Urinary bladder (tissue), 4 donors: Measurements from ENCODE around the gene FAM107B. TPM values are rescaled to one million over a fixed set of nuclear protein-coding genes. Genes with fewer than 3 reads are reported as not detected.

Experiments
- DNase-seq: peaks from one replicate; pipeline ENCODE4 v3.0.0-alpha.2; 2015; ENCODE audit errors: extremely low spot score
- H3K27ac ChIP-seq: one replicate; pipeline ENCODE4 v1.5.1; 2013; ENCODE audit warnings: low read depth, mild to moderate bottlenecking, moderate library complexity
- H3K36me3 ChIP-seq: one replicate; pipeline ENCODE4 v1.6.1; 2013; ENCODE audit warnings: mild to moderate bottlenecking, moderate library complexity; ENCODE audit not compliant: insufficient read depth
- H3K4me1 ChIP-seq: one replicate; pipeline ENCODE4 v1.6.1; 2013; ENCODE audit warnings: mild to moderate bottlenecking, moderate library complexity; ENCODE audit not compliant: insufficient read depth
- H3K4me3 ChIP-seq: one replicate; pipeline ENCODE4 v1.5.1; 2013; ENCODE audit warnings: low read depth, low read length
- WGBS: extraction: QIAGEN DNeasy Blood & Tissue Kit; methylation state at CpG from one replicate; pipeline ENCODE4 v1.1.7; 2013; 5-methylcytosine and 5-hydroxymethylcytosine counted together
- polyA plus RNA-seq: library from polyadenylated mRNA; stranded (reverse); fragments of 200-250 nt; gene quantifications from one replicate; pipeline ENCODE4 v1.2.3, GENCODE V29; 2013
- small RNA-seq: library from RNA; depleted of rRNA; stranded (forward); fragments of <200 nt; gene quantifications from one replicate; pipeline ENCODE3, GENCODE V24; 2014
- total RNA-seq: library from RNA; depleted of rRNA; stranded (reverse); fragments of >200 nt; gene quantifications from one replicate; pipeline ENCODE4 v1.2.3, GENCODE V29; 2014
- donor health status: healthy with polysubstance abuse.
- donor health status: healthy.

FAM107B gene
- total and polyA plus RNA-seq, 2 donors: 13.6 to 40.2 TPM

GRCh38 chr10:14481014-14481413 lies 293.7 kb downstream of the FAM107B start:
- no peak overlapping the region for H3K27ac ChIP-seq

GRCh38 chr10:14478604-14479003 lies 296.1 kb downstream of the FAM107B start:
- peaks cover 2% of the 10 kb centered on the region for H3K4me1 ChIP-seq
- no peaks in the 10 kb centered on the region for H3K36me3 ChIP-seq
- no peak for DNase-seq
- no peak overlapping the region for H3K4me3 ChIP-seq
- no peak overlapping the region for H3K27ac ChIP-seq
- WGBS: 28% methylated on average over 3 of the region's 3 CpGs

More at GRCh38 chr10:14481014-14481413, 293.7 kb downstream of the FAM107B start:
- Histone ChIP-seq H3K36me3 (no peaks in the 10 kb centered on the region), H3K4me1 (peaks cover 2% of the 10 kb centered on the region), H3K4me3 (no peak overlapping the region)
- no peak for DNase-seq
- WGBS: 94% methylated on average over 4 of the region's 4 CpGs

- Histone ChIP-seq H3K27ac (no peak overlapping the region), H3K36me3 (no peaks in the 10 kb centered on the region), H3K4me1 (peaks cover 2% of the 10 kb centered on the region), H3K4me3 (no peak overlapping the region)
- no peak for DNase-seq
- 78% methylated on average over 7 of the region's 7 CpGs for WGBS
These were observed 296.5 kb downstream of the FAM107B start for GRCh38 chr10:14478201-14478600.

GRCh38 chr10:14477408-14477710 lies 297.3 kb downstream of the FAM107B start:
- DNase-seq: no peak
- H3K27ac ChIP-seq: no peak overlapping the region
- 54% methylated on average over 4 of the region's 4 CpGs for WGBS
- peaks cover 2% of the 10 kb centered on the region for H3K4me1 ChIP-seq
- H3K4me3 ChIP-seq: no peak overlapping the region
- no peaks in the 10 kb centered on the region for H3K36me3 ChIP-seq

GRCh38 chr10:14476641-14477407 lies 297.9 kb downstream of the FAM107B start:
- H3K27ac ChIP-seq: no peak overlapping the region
- DNase-seq: no peak
- peaks cover 2% of the 10 kb centered on the region for H3K4me1 ChIP-seq
- H3K36me3 ChIP-seq: no peaks in the 10 kb centered on the region
- 87% methylated on average over 9 of the region's 9 CpGs for WGBS
- H3K4me3 ChIP-seq: no peak overlapping the region

- WGBS: 88% methylated on average over 5 of the region's 5 CpGs
- no peak overlapping the region for H3K4me3 ChIP-seq
- H3K36me3 ChIP-seq: no peaks in the 10 kb centered on the region
- no peak for DNase-seq
- H3K27ac ChIP-seq: no peak overlapping the region
- peaks cover 2% of the 10 kb centered on the region for H3K4me1 ChIP-seq
These were observed 298.7 kb downstream of the FAM107B start for GRCh38 chr10:14476006-14476405.

- WGBS: 66% methylated on average over 3 of the region's 3 CpGs
- peaks cover 2% of the 10 kb centered on the region for H3K4me1 ChIP-seq
- no peak overlapping the region for H3K27ac ChIP-seq
- H3K36me3 ChIP-seq: no peaks in the 10 kb centered on the region
- no peak for DNase-seq
- H3K4me3 ChIP-seq: no peak overlapping the region
These were observed 300.0 kb downstream of the FAM107B start for GRCh38 chr10:14474656-14475055.

- H3K4me1 ChIP-seq: no peaks in the 10 kb centered on the region
- DNase-seq: no peak
- no peak overlapping the region for H3K4me3 ChIP-seq
- no peak overlapping the region for H3K27ac ChIP-seq
- WGBS: 97% methylated on average over 6 of the region's 6 CpGs
- H3K36me3 ChIP-seq: no peaks in the 10 kb centered on the region
These were observed 303.8 kb downstream of the FAM107B start for GRCh38 chr10:14470920-14471319.

- WGBS: 60% methylated on average over 3 of the region's 3 CpGs
- H3K36me3 ChIP-seq: no peaks in the 10 kb centered on the region
- H3K4me1 ChIP-seq: no peaks in the 10 kb centered on the region
These were observed 306.0 kb downstream of the FAM107B start for GRCh38 chr10:14468726-14469125.

More at GRCh38 chr10:14468726-14469125, 306.0 kb downstream of the FAM107B start:
- Histone ChIP-seq H3K27ac (no peak overlapping the region), H3K4me3 (no peak overlapping the region)
- DNase-seq: no peak

Small RNA genes lying within 50 kb of the gene (small RNA-seq; reads per million reads assigned to genes)
- gene RNA5SP302: not detected

Other genes starting within 250 kb of the FAM107B start
- 1.9 TPM for gene CDNF, start 63.1 kb upstream of the FAM107B start, total RNA-seq
- 0.86 TPM for gene CDNF, start 63.1 kb upstream of the FAM107B start, polyA plus RNA-seq
- gene HSPA14, start 63.4 kb upstream of the FAM107B start, total RNA-seq: 16.6 TPM
- 10.1 TPM for gene HSPA14, start 63.4 kb upstream of the FAM107B start, polyA plus RNA-seq
- 17.3 TPM for gene MSANTD7, start 63.4 kb upstream of the FAM107B start, total RNA-seq
- gene MSANTD7, start 63.4 kb upstream of the FAM107B start, polyA plus RNA-seq: 6.9 TPM
- 24.0 TPM for gene SUV39H2, start 104.0 kb upstream of the FAM107B start, total RNA-seq
- 5.1 TPM for gene SUV39H2, start 104.0 kb upstream of the FAM107B start, polyA plus RNA-seq
- 19.5 TPM for gene DCLRE1C, start 179.2 kb upstream of the FAM107B start, total RNA-seq
- gene DCLRE1C, start 179.2 kb upstream of the FAM107B start, polyA plus RNA-seq: 7.1 TPM
- gene MEIG1, start 184.5 kb upstream of the FAM107B start, total RNA-seq: not detected
- gene MEIG1, start 184.5 kb upstream of the FAM107B start, polyA plus RNA-seq: 0.22 TPM